HepG2 (cell line): Measurements from ENCODE around the gene COG8. TPM values are rescaled to one million over a fixed set of nuclear protein-coding genes. Genes with fewer than 3 reads are reported as not detected.
A peak's percentile ranks its signal among the peaks of the same experiment; 100 is the strongest.

Experiments used
- KDM6A ChIP-seq: IDR thresholded peaks from 2 replicates; pipeline ENCODE4 v1.6.1; 2016; ENCODE audit warnings: low read depth
- NCOA5 ChIP-seq: sonication (generic); formaldehyde crosslinking; IDR thresholded peaks from 2 replicates; pipeline ENCODE4 v1.4.0; 2020; ENCODE audit warnings: missing genetic modification reagents
- NR2C2 ChIP-seq: sonication (generic); formaldehyde crosslinking; IDR thresholded peaks from 2 replicates; pipeline ENCODE4 v1.4.0; 2020; ENCODE audit warnings: missing genetic modification reagents, mild to moderate bottlenecking, moderate library complexity, borderline replicate concordance
- NR2F1 ChIP-seq, 2 experiments: fragments of 450-650 bp in 1 of 2; formaldehyde crosslinking in 1 of 2; IDR thresholded peaks; 2 replicates each; pipeline versions ENCODE4 v1.5.0 to v1.6.1; 2016 to 2020; ENCODE audit warnings: mild to moderate bottlenecking in 1 of 2, missing compliant biosample characterization in 1 of 2, missing genetic modification reagents in 1 of 2, moderate library complexity in 1 of 2
- ZFP36L2 ChIP-seq: sonication (generic); formaldehyde crosslinking; IDR thresholded peaks from 2 replicates; pipeline ENCODE4 v1.4.0; 2020; ENCODE audit warnings: missing genetic modification reagents
- ZNF12 ChIP-seq: sonication (generic); formaldehyde crosslinking; IDR thresholded peaks from 2 replicates; pipeline ENCODE4 v1.5.0; 2020; ENCODE audit warnings: missing genetic modification reagents
- ZNF282 ChIP-seq: fragments of 450-650 bp; IDR thresholded peaks from 2 replicates; pipeline ENCODE4 v1.6.1; 2018; ENCODE audit not compliant: partially characterized antibody
- ZNF296 ChIP-seq: sonication (generic); formaldehyde crosslinking; conservative IDR thresholded peaks from 2 replicates; pipeline ENCODE4 v1.5.0; 2020; ENCODE audit warnings: mild to moderate bottlenecking, missing genetic modification reagents
- ZNF326 ChIP-seq: sonication (generic); formaldehyde crosslinking; IDR thresholded peaks from 2 replicates; pipeline ENCODE4 v1.4.0; 2020; ENCODE audit warnings: missing genetic modification reagents, borderline replicate concordance
- ZNF589 ChIP-seq: sonication (generic); formaldehyde crosslinking; conservative IDR thresholded peaks from 2 replicates; pipeline ENCODE4 v1.8.0; 2022; ENCODE audit warnings: mild to moderate bottlenecking, moderate library complexity, missing genetic modification reagents
- ZNF713 ChIP-seq: sonication (generic); formaldehyde crosslinking; IDR thresholded peaks from 2 replicates; pipeline ENCODE4 v1.4.0; 2020; ENCODE audit warnings: mild to moderate bottlenecking, missing genetic modification reagents
- ZSCAN20 ChIP-seq: sonication (generic); formaldehyde crosslinking; IDR thresholded peaks from 2 replicates; pipeline ENCODE4 v1.4.0; 2020; ENCODE audit warnings: missing genetic modification reagents, mild to moderate bottlenecking, borderline replicate concordance
- ZSCAN21 ChIP-seq: sonication (generic); formaldehyde crosslinking; IDR thresholded peaks from 2 replicates; pipeline ENCODE4 v1.8.0; 2022; ENCODE audit warnings: mild to moderate bottlenecking, missing genetic modification reagents, moderate library complexity, borderline replicate concordance
- polyA plus RNA-seq, 8 experiments: library from polyadenylated mRNA; depleted of rRNA in 3 of 8; stranded (reverse) in 7 of 8; unstranded in 1 of 8; fragments of >200 nt; fragmentation: Illumina TruSeq in 4 of 8; extraction: Trizol in 4 of 8; gene quantifications; 2 replicates each; pipeline versions ENCODE4 v1.2.1 to v1.2.3, GENCODE V29; 2011 to 2016; ENCODE audit warnings: low read depth in 4 of 8, missing spikeins in 1 of 8, mixed read lengths in 1 of 8; ENCODE audit not compliant: insufficient read depth in 1 of 8
- total RNA-seq, 5 experiments: library from RNA; depleted of rRNA; stranded (reverse); fragments of >200 nt; fragmentation: Illumina TruSeq; extraction: Trizol; gene quantifications; 2 replicates each; pipeline ENCODE4 v1.2.3, GENCODE V29; 2016; ENCODE audit warnings: low read depth in 1 of 5
- TF ChIP-seq, protein P1 (sequence below): sonication (generic); formaldehyde crosslinking; IDR thresholded peaks from 2 replicates; pipeline ENCODE4 v1.4.0; 2020; ENCODE audit warnings: missing genetic modification reagents
- TF ChIP-seq, protein P2 (sequence below): sonication (generic); formaldehyde crosslinking; IDR thresholded peaks from 2 replicates; pipeline ENCODE4 v1.9.0; 2022; ENCODE audit warnings: missing genetic modification reagents, mild to moderate bottlenecking, borderline replicate concordance
- TF ChIP-seq, protein P3 (sequence below): sonication (generic); formaldehyde crosslinking; IDR thresholded peaks from 2 replicates; pipeline ENCODE4 v1.4.0; 2020; ENCODE audit warnings: mild to moderate bottlenecking, missing genetic modification reagents, borderline replicate concordance
- TF ChIP-seq, protein P4 (sequence below): sonication (generic); formaldehyde crosslinking; conservative IDR thresholded peaks from 2 replicates; pipeline ENCODE4 v1.4.0; 2020; ENCODE audit warnings: missing genetic modification reagents
- TF ChIP-seq, protein P5 (sequence below): sonication (generic); formaldehyde crosslinking; IDR thresholded peaks from 2 replicates; pipeline ENCODE4 v1.4.0; 2020; ENCODE audit warnings: missing genetic modification reagents

COG8 gene
- total and polyA plus RNA-seq, 2 of the 13 experiments (the other 11 are each of a cell fraction or from before 2014, with no cell fraction given): 45.5 to 52.1 TPM

DNA sequence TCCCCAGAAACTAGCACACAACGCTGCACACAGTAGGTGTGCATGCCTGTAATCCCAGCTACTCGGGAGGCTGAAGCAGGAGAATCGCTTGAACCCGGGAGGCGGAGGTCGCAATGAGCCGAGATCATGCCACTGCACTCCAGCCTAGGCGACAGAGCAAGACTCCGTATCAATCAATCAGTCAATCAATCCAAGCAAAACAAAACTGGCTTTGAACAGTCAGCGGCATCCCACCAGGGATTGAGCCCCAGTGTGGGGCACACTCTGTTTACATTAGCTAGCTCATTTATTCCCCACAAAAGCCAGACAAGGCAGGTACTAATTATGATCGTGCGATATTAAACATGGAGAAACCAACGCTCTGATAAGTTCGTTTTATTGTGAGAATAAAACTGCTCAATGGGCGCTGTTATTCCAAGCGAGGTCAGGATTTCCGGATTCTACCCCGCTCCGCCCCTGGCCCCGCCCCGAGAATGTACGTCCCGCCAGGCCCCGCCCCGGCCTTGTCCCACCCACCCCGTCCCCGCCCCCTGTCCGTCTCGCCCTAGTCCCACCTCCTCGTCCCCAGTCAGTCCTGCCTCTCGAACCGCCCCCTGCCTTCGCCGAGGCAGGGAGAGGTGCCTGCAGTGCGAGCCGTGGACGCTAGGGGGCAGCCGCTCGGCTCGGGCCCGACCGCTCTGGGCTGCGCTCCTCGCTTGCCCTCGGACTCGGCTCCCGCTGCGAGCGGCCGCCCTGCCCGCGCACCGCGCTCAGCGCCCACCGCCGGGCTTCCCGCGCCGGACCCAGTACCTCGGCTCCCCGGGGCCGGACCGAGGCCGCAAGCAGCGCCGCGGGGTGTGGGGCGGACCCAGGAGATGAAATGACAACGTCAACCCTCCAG lies 28.5 kb downstream of the COG8 start, which contains the start of gene VPS4A (continued):
- no peak; the same call in 1 of the 2 replicates for TF ChIP-seq NR2C2 (CRISPR knock-in tag)
- TF ChIP-seq ZNF296 (CRISPR knock-in tag): no peak; the same call in 1 of the 2 replicates
- TF ChIP-seq, protein P1, sequence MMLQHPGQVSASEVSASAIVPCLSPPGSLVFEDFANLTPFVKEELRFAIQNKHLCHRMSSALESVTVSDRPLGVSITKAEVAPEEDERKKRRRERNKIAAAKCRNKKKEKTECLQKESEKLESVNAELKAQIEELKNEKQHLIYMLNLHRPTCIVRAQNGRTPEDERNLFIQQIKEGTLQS (CRISPR knock-in tag): peak; percentile 56; the same call in 1 of the 2 replicates
- TF ChIP-seq ZNF282: no peak
- peak; percentile 89 for TF ChIP-seq ZSCAN21
- no peak for TF ChIP-seq ZFP36L2 (CRISPR knock-in tag)
- TF ChIP-seq, protein P2, sequence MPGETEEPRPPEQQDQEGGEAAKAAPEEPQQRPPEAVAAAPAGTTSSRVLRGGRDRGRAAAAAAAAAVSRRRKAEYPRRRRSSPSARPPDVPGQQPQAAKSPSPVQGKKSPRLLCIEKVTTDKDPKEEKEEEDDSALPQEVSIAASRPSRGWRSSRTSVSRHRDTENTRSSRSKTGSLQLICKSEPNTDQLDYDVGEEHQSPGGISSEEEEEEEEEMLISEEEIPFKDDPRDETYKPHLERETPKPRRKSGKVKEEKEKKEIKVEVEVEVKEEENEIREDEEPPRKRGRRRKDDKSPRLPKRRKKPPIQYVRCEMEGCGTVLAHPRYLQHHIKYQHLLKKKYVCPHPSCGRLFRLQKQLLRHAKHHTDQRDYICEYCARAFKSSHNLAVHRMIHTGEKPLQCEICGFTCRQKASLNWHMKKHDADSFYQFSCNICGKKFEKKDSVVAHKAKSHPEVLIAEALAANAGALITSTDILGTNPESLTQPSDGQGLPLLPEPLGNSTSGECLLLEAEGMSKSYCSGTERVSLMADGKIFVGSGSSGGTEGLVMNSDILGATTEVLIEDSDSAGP (CRISPR knock-in tag): no peak; the same call in 1 of the 2 replicates
- no peak for TF ChIP-seq ZNF12 (CRISPR knock-in tag)
- no peak for TF ChIP-seq NCOA5
- no peak for TF ChIP-seq ZSCAN20 (CRISPR knock-in tag)
- peak; percentile 59; the same call in 1 of the 2 replicates for TF ChIP-seq ZNF589 (CRISPR knock-in tag)
- no peak for TF ChIP-seq ZNF326 (CRISPR knock-in tag)
- TF ChIP-seq, protein P3, sequence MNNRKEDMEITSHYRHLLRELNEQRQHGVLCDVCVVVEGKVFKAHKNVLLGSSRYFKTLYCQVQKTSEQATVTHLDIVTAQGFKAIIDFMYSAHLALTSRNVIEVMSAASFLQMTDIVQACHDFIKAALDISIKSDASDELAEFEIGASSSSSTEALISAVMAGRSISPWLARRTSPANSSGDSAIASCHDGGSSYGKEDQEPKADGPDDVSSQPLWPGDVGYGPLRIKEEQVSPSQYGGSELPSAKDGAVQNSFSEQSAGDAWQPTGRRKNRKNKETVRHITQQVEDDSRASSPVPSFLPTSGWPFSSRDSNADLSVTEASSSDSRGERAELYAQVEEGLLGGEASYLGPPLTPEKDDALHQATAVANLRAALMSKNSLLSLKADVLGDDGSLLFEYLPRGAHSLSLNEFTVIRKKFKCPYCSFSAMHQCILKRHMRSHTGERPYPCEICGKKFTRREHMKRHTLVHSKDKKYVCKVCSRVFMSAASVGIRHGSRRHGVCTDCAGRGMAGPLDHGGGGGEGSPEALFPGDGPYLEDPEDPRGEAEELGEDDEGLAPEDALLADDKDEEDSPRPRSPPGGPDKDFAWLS (CRISPR knock-in tag): no peak
- TF ChIP-seq, protein P4, sequence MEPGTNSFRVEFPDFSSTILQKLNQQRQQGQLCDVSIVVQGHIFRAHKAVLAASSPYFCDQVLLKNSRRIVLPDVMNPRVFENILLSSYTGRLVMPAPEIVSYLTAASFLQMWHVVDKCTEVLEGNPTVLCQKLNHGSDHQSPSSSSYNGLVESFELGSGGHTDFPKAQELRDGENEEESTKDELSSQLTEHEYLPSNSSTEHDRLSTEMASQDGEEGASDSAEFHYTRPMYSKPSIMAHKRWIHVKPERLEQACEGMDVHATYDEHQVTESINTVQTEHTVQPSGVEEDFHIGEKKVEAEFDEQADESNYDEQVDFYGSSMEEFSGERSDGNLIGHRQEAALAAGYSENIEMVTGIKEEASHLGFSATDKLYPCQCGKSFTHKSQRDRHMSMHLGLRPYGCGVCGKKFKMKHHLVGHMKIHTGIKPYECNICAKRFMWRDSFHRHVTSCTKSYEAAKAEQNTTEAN (CRISPR knock-in tag): no peak; the same call in 1 of the 2 replicates
- peak in 1 of 2 experiments; percentile 26; a peak in 1 of 4 replicates for TF ChIP-seq NR2F1 (CRISPR knock-in tag; IDR thresholded peaks at IDR 0.05)
- TF ChIP-seq, protein P5, sequence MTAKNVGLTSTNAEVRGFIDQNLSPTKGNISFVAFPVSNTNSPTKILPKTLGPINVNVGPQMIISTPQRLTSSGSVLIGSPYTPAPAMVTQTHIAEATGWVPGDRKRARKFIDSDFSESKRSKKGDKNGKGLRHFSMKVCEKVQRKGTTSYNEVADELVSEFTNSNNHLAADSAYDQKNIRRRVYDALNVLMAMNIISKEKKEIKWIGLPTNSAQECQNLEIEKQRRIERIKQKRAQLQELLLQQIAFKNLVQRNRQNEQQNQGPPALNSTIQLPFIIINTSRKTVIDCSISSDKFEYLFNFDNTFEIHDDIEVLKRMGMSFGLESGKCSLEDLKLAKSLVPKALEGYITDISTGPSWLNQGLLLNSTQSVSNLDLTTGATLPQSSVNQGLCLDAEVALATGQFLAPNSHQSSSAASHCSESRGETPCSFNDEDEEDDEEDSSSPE (CRISPR knock-in tag): peak; percentile 61; the same call in 1 of the 2 replicates
- no peak for TF ChIP-seq KDM6A (CRISPR knock-in tag)
- peak; percentile 86; the same call in 1 of the 2 replicates for TF ChIP-seq ZNF713 (CRISPR knock-in tag)
